Measurements from ENCODE around the gene BCL7C.

The BCL7C gene

GRCh38 chr16:30887927-30888326, 6.0 kb downstream of the BCL7C start:
- no peak for TF ChIP-seq EP300 (IDR thresholded peaks at IDR 0.05; ENCODE audit: borderline replicate concordance)

DNA sequence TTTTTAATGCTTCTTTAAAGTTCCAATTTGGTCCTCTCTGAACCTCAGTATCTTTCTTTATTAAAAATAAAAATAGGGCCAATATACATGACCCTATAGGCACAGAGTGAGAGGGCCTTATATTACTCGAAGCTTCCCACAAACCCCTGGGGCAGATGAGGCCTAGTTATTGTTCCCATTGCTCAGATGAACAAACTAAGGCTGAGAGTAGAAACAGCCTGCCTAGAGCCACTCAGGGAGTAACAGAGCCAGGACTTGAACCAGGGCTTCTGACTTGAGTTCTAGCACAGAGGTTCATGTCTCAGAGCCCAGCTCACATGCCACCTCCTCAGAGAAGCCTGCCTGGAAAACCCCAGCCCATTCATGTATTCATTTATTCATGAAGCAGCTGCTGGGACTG, 7.7 kb downstream of the BCL7C start:
- TF ChIP-seq FOXM1 (IDR thresholded peaks at IDR 0.05; ENCODE audit: borderline replicate concordance, low read depth), result no peak
- TF ChIP-seq RAD21 (IDR thresholded peaks at IDR 0.05; ENCODE audit: low read depth), result no peak
- TF ChIP-seq MAX (IDR thresholded peaks at IDR 0.05), result no peak
- TF ChIP-seq NFIC (IDR thresholded peaks at IDR 0.05), result no peak
- TF ChIP-seq TCF12 (IDR thresholded peaks at IDR 0.05; ENCODE audit: low read depth), result no peak
- TF ChIP-seq CEBPB (IDR thresholded peaks at IDR 0.05), result no peak
- no peak for TF ChIP-seq CREB1 (IDR thresholded peaks at IDR 0.05; ENCODE audit: low read depth)
- no peak for TF ChIP-seq EGR1 (IDR thresholded peaks at IDR 0.05)
- no peak for TF ChIP-seq REST (IDR thresholded peaks at IDR 0.05; ENCODE audit: low read depth)
- no peak for TF ChIP-seq YY1 (IDR thresholded peaks at IDR 0.05; ENCODE audit: low read depth)

DNA sequence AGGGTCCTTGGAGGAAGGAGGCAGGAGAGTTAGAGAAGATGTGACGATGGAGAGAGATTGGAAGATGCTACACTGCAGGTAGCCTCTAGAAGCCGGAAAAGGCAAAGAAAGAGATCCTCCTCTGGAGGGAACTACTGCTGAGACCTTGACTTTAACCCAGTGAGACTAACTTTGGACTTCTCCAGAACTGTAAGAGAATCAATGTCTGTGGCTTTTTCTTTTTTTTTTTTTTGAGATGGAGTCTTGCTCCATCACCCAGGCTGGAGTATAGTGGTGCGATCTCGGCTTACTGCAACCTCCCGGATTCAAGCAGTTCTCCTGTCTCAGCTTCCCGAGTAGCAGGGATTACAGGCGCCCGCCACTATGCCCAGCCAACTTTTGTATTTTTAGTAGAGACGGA, 8.7 kb downstream of the BCL7C start:
- no peak for TF ChIP-seq MAX (IDR thresholded peaks at IDR 0.05)
- no peak for TF ChIP-seq USF1 (IDR thresholded peaks at IDR 0.05)
- TF ChIP-seq RAD21 (IDR thresholded peaks at IDR 0.05; ENCODE audit: low read depth), result no peak
- TF ChIP-seq YY1 (IDR thresholded peaks at IDR 0.05; ENCODE audit: low read depth), result no peak
- no peak for TF ChIP-seq FOXM1 (IDR thresholded peaks at IDR 0.05; ENCODE audit: borderline replicate concordance, low read depth)
- no peak for TF ChIP-seq CREB1 (IDR thresholded peaks at IDR 0.05; ENCODE audit: low read depth)
- TF ChIP-seq TEAD4 (IDR thresholded peaks at IDR 0.05), result no peak

GRCh38 chr16:30884760-30885159, 9.1 kb downstream of the BCL7C start:
- TF ChIP-seq TEAD4 (IDR thresholded peaks at IDR 0.05), result no peak
- TF ChIP-seq MAX (IDR thresholded peaks at IDR 0.05), result no peak
- no peak for TF ChIP-seq TAF1 (IDR thresholded peaks at IDR 0.05; ENCODE audit: low read depth)
- TF ChIP-seq RAD21 (IDR thresholded peaks at IDR 0.05; ENCODE audit: low read depth), result no peak
- TF ChIP-seq YY1 (IDR thresholded peaks at IDR 0.05; ENCODE audit: low read depth), result no peak
- TF ChIP-seq CEBPB (IDR thresholded peaks at IDR 0.05), result no peak
- TF ChIP-seq FOXM1 (IDR thresholded peaks at IDR 0.05; ENCODE audit: borderline replicate concordance, low read depth), result no peak
- TF ChIP-seq CREB1 (IDR thresholded peaks at IDR 0.05; ENCODE audit: low read depth), result no peak

GRCh38 chr16:30882429-30883310, 11.2 kb downstream of the BCL7C start:
- TF ChIP-seq USF1 (IDR thresholded peaks at IDR 0.05) (no peak), MAX (IDR thresholded peaks at IDR 0.05) (no peak), ZBTB7A (IDR thresholded peaks at IDR 0.05; ENCODE audit: low read depth) (no peak), NFIC (IDR thresholded peaks at IDR 0.05) (no peak), TAF1 (IDR thresholded peaks at IDR 0.05; ENCODE audit: low read depth) (no peak), CREB1 (IDR thresholded peaks at IDR 0.05; ENCODE audit: low read depth) (no peak), RAD21 (IDR thresholded peaks at IDR 0.05; ENCODE audit: low read depth) (no peak), CEBPB (IDR thresholded peaks at IDR 0.05) (no peak), REST (IDR thresholded peaks at IDR 0.05; ENCODE audit: low read depth) (no peak), TCF12 (IDR thresholded peaks at IDR 0.05; ENCODE audit: low read depth) (no peak), EP300 (IDR thresholded peaks at IDR 0.05; ENCODE audit: borderline replicate concordance) (no peak), FOXM1 (IDR thresholded peaks at IDR 0.05; ENCODE audit: borderline replicate concordance, low read depth) (no peak), TEAD4 (IDR thresholded peaks at IDR 0.05) (no peak), YY1 (IDR thresholded peaks at IDR 0.05; ENCODE audit: low read depth) (no peak), EGR1 (IDR thresholded peaks at IDR 0.05) (no peak)

Data from Ishikawa (cell line).